Caco-2 (cell line): Measurements from ENCODE around the gene TMEM132E. TPM values are rescaled to one million over a fixed set of nuclear protein-coding genes. Genes with fewer than 3 reads are reported as not detected.

ENCODE experiments used
- BruUV-seq: library from RNA; stranded (reverse); fragments of 400-500 nt; replicated peaks from 2 replicates; lab custom pipeline; 2021; lab: Mats Ljungman, UMichigan
- CTCF ChIA-PET: fragments of 300-600 bp; sonication (Branson Sonifier 250); formaldehyde crosslinking; loops from one replicate; lab custom pipeline; 2022; ENCODE audit warnings: antibody characterized with exemption; lab: Charles Lee
- POLR2A ChIA-PET: fragments of 300-600 bp; sonication (Branson Sonifier 250); formaldehyde crosslinking; loops from one replicate; lab custom pipeline; 2022; ENCODE audit warnings: antibody characterized with exemption; lab: Charles Lee
- DNase-seq, 2 experiments: peaks; one replicate each; pipeline versions ENCODE4 v3.0.0 to v3.0.0-alpha.2; 2020 to 2022
- H3K27me3 ChIP-seq: replicated peaks from 2 replicates; pipeline ENCODE4 v1.6.0; 2011; ENCODE audit warnings: low read length; ENCODE audit not compliant: control insufficient read depth, insufficient read depth
- H3K36me3 ChIP-seq: 2 replicates; pipeline ENCODE4 v1.5.1; 2011; ENCODE audit warnings: low read length; ENCODE audit not compliant: control insufficient read depth, insufficient read depth
- H3K4me1 ChIP-seq: fragments of 250-450 bp; sonication (Bioruptor Pico); 2 replicates; pipeline ENCODE4 v1.5.1; 2020; ENCODE audit warnings: mild to moderate bottlenecking
- H3K4me3 ChIP-seq: 2 replicates; pipeline ENCODE4 v1.5.1; 2011; ENCODE audit warnings: low read depth, mild to moderate bottlenecking, control low read depth, low read length
- H3K9me3 ChIP-seq: fragments of 250-450 bp; sonication (Bioruptor Pico); 2 replicates; pipeline ENCODE4 v1.5.1; 2020; ENCODE audit warnings: mild to moderate bottlenecking, moderate library complexity
- H3K27ac Mint-ChIP-seq: one replicate; pipeline ENCODE4 v1.8.0; 2022; ENCODE audit warnings: mixed read lengths; ENCODE audit not compliant: unreplicated experiment
- H3K27me3 Mint-ChIP-seq: one replicate; pipeline ENCODE4 v1.8.0; 2022; ENCODE audit warnings: mixed read lengths; ENCODE audit not compliant: insufficient read depth, unreplicated experiment
- H3K36me3 Mint-ChIP-seq: one replicate; pipeline ENCODE4 v1.8.0; 2022; ENCODE audit warnings: mild to moderate bottlenecking, mixed read lengths; ENCODE audit not compliant: insufficient read depth, unreplicated experiment
- H3K4me1 Mint-ChIP-seq: one replicate; pipeline ENCODE4 v1.8.0; 2022; ENCODE audit warnings: low read depth, mixed read lengths; ENCODE audit not compliant: unreplicated experiment
- H3K4me3 Mint-ChIP-seq: one replicate; pipeline ENCODE4 v1.8.0; 2022; ENCODE audit warnings: mild to moderate bottlenecking, moderate library complexity, mixed read lengths; ENCODE audit not compliant: unreplicated experiment
- H3K9me3 Mint-ChIP-seq: one replicate; pipeline ENCODE4 v1.8.0; 2022; ENCODE audit warnings: mixed read lengths; ENCODE audit not compliant: unreplicated experiment
- CTCF ChIP-seq, 2 experiments: fragments of 200-600 bp in 1 of 2; IDR thresholded peaks; 1 replicate in 1 of 2; 2 replicates in 1 of 2; pipeline versions ENCODE4 v1.5.1 to v1.8.0; 2011 to 2022; ENCODE audit warnings: antibody characterized with exemption in 1 of 2, control low read depth in 1 of 2, inconsistent platforms in 1 of 2, low read depth in 1 of 2, low read length in 1 of 2, mild to moderate bottlenecking in 1 of 2, moderate library complexity in 1 of 2; ENCODE audit not compliant: insufficient read depth in 1 of 2, severe bottlenecking in 1 of 2, unreplicated experiment in 1 of 2
- intact Hi-C: fragments of 100-400 bp; cut with micrococcal nuclease; formaldehyde crosslinking; loops from one replicate; pipeline ENCODE4 v1.10.0; 2022; ENCODE audit not compliant: unreplicated experiment
- total RNA-seq: library from RNA; stranded (reverse); gene quantifications from 2 replicates; pipeline ENCODE4 v1.2.3, GENCODE V29; 2022

TMEM132E gene
- total RNA-seq, 1 experiment from 2014 or later, result 0.07 TPM

GRCh38 chr17:34539881-34540280 is 39.5 kb upstream of the TMEM132E start:
- TF ChIP-seq CTCF (IDR thresholded peaks at IDR 0.05; ENCODE audit: insufficient read depth in 1 of 2, low read depth in 1 of 2, low read length in 1 of 2, severe bottlenecking in 1 of 2, unreplicated experiment in 1 of 2), result no peak
- peaks cover 17% of the 10 kb centered on the region for H3K27me3 Mint-ChIP-seq
- H3K4me1 ChIP-seq, result no peaks in the 10 kb centered on the region
- no peaks in the 10 kb centered on the region for H3K36me3 ChIP-seq
- no peak for DNase-seq
- H3K9me3 Mint-ChIP-seq, result no peaks in the 10 kb centered on the region
- H3K4me1 Mint-ChIP-seq, result no peaks in the 10 kb centered on the region
- H3K36me3 Mint-ChIP-seq, result no peaks in the 10 kb centered on the region
- no peak overlapping the region for H3K4me3 ChIP-seq
- no peak overlapping the region for H3K27ac Mint-ChIP-seq
- H3K4me3 Mint-ChIP-seq, result no peak overlapping the region
- intact Hi-C loops, result no loop called here
- BruUV-seq, result no TSS peak
- ChIA-PET POLR2A (no interaction called here), CTCF (no interaction called here)
- H3K27me3 ChIP-seq, result no peaks in the 10 kb centered on the region; the same call in 1 of the 2 replicates
- H3K9me3 ChIP-seq, result no peaks in the 10 kb centered on the region

GRCh38 chr17:34542700-34543336 is 36.6 kb upstream of the TMEM132E start:
- ChIA-PET CTCF (interaction anchor here (0.5 to 1.8 kb wide), 14 partner anchors 13 to 576 kb away, joined by 3 to 9 read pairs (median 3); partner anchors contain the start of gene RAD51D), POLR2A (no interaction called here)
- DNase-seq, result peak in 1 of 2 experiments; percentile 62
- H3K27ac Mint-ChIP-seq, result no peak overlapping the region
- no peaks in the 10 kb centered on the region for H3K4me1 ChIP-seq
- H3K9me3 ChIP-seq, result no peaks in the 10 kb centered on the region
- H3K4me3 Mint-ChIP-seq, result no peak overlapping the region
- no peaks in the 10 kb centered on the region for H3K36me3 Mint-ChIP-seq
- BruUV-seq, result no TSS peak
- intact Hi-C loops, result loop anchor here (2.0 kb wide), 2 partner anchors 350 to 576 kb away; partner anchors contain the start of gene RAD51D
- no peaks in the 10 kb centered on the region for H3K9me3 Mint-ChIP-seq
- H3K36me3 ChIP-seq, result no peaks in the 10 kb centered on the region
- H3K4me3 ChIP-seq, result no peak overlapping the region
- H3K27me3 ChIP-seq, result no peaks in the 10 kb centered on the region; the same call in none of the 2 replicates
- H3K27me3 Mint-ChIP-seq, result peaks cover 18% of the 10 kb centered on the region
- peak; percentile 79 to 88 for TF ChIP-seq CTCF (IDR thresholded peaks at IDR 0.05; ENCODE audit: insufficient read depth in 1 of 2, low read depth in 1 of 2, low read length in 1 of 2, severe bottlenecking in 1 of 2, unreplicated experiment in 1 of 2)
- H3K4me1 Mint-ChIP-seq, result no peaks in the 10 kb centered on the region

- Mint-ChIP-seq H3K27me3 (peaks cover 25% of the 10 kb centered on the region), H3K9me3 (no peaks in the 10 kb centered on the region), H3K4me1 (no peaks in the 10 kb centered on the region), H3K36me3 (no peaks in the 10 kb centered on the region), H3K27ac (no peak overlapping the region), H3K4me3 (no peak overlapping the region)
- DNase-seq, result no peak
- H3K4me3 ChIP-seq, result no peak overlapping the region
- no TSS peak for BruUV-seq
- POLR2A ChIA-PET, result no interaction called here
- no peaks in the 10 kb centered on the region for H3K36me3 ChIP-seq
- CTCF ChIA-PET, result no interaction called here
- no peaks in the 10 kb centered on the region; the same call in none of the 2 replicates for H3K27me3 ChIP-seq
- no peak for TF ChIP-seq CTCF (IDR thresholded peaks at IDR 0.05; ENCODE audit: insufficient read depth in 1 of 2, low read depth in 1 of 2, low read length in 1 of 2, severe bottlenecking in 1 of 2, unreplicated experiment in 1 of 2)
- intact Hi-C loops, result no loop called here
- no peaks in the 10 kb centered on the region for H3K9me3 ChIP-seq
- no peaks in the 10 kb centered on the region for H3K4me1 ChIP-seq
These were observed 31.8 kb upstream of the TMEM132E start for GRCh38 chr17:34547453-34548063.
